ENCODE results near the gene CST3.
"Not testable (repeated sequence)": the region's sequence is repeated elsewhere in the genome, so short reads cannot be mapped to it uniquely, and the experiment has no call there.

CST3 gene

DNA sequence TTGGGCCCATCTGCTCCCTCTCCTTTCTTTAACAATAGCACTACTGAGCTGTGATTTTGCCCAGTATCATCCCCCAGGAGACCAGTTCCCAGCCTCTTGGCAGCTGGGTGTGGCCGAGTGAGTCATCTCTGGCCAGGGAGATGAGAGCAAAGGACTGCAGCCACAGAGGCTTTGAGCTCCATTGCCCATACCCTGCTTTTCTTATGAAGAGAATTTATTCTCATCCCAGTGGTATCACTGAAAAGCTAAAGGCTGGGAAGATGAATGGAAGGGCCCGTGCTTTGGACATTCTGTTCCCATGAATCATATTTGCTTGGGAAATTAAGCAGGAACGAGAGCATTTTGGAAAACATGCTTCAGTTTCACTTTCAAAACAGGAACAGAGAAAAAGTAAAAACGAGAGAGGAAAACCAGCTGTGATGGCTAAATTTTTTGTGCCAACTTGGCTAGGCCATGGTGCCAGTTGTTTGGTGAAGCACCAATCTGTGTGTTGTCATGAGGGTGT lies 14.9 kb downstream of the CST3 start:
- peak overlapping the region; percentile 4 for H3K4me3 ChIP-seq (ENCODE audit: low read depth, low read length)
- TF ChIP-seq MAX (IDR thresholded peaks at IDR 0.05; ENCODE audit: low read depth, low read length) = no peak
- TF ChIP-seq, protein P1, sequence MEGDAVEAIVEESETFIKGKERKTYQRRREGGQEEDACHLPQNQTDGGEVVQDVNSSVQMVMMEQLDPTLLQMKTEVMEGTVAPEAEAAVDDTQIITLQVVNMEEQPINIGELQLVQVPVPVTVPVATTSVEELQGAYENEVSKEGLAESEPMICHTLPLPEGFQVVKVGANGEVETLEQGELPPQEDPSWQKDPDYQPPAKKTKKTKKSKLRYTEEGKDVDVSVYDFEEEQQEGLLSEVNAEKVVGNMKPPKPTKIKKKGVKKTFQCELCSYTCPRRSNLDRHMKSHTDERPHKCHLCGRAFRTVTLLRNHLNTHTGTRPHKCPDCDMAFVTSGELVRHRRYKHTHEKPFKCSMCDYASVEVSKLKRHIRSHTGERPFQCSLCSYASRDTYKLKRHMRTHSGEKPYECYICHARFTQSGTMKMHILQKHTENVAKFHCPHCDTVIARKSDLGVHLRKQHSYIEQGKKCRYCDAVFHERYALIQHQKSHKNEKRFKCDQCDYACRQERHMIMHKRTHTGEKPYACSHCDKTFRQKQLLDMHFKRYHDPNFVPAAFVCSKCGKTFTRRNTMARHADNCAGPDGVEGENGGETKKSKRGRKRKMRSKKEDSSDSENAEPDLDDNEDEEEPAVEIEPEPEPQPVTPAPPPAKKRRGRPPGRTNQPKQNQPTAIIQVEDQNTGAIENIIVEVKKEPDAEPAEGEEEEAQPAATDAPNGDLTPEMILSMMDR (IDR thresholded peaks at IDR 0.05; ENCODE audit: low read depth, low read length) = no peak
- TF ChIP-seq POLR2A (IDR thresholded peaks at IDR 0.05; ENCODE audit: extremely low read depth, insufficient read length) = no peak
- no peak for TF ChIP-seq MYC (IDR thresholded peaks at IDR 0.05; ENCODE audit: low read depth, low read length)

GRCh38 chr20:23622401-23622800 lies 15.4 kb downstream of the CST3 start:
- H3K4me3 ChIP-seq (ENCODE audit: low read depth, low read length); DNase-seq (ENCODE audit: low read depth): not testable (repeated sequence)

More for the DNA sequence above, 14.9 kb downstream of the CST3 start:
- DNase-seq (ENCODE audit: low read depth) = peak; percentile 61

DNA sequence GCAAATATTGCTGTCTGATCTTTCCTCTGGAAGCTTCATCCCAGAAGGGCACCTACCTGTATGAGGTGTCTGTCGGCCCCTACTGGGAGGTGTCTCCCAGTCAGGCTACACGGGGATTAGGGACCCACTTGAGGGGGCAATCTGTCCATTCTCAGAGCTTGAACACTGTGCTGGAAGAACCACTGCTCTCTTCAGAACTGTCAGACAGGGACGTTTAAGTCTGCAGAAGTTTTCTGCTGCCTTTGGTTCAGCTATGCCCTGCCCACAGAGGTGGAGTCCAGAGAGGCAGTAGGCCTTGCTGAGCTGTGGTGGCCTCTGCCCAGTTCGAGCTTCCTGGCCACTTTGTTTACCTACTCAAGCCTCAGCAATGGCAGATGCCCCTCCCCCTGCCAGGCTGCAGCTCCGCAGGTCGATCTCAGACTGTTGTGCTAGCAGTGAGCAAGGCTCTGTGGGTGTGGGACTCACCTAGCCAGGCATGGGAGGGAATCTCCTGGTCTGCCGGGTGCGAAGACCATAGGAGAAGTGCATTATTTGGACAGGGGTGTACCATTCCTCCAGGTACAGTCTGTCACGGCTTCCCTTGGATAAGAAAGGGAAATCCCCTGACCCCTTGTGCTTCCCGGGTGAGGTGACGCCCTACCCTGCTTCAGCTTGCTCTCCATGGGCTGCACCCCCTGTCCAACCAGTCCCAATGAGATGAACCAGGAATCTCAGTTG lies 16.9 kb downstream of the CST3 start:
- not testable (repeated sequence) for DNase-seq (ENCODE audit: low read depth); H3K4me3 ChIP-seq (ENCODE audit: low read depth, low read length)

DNA sequence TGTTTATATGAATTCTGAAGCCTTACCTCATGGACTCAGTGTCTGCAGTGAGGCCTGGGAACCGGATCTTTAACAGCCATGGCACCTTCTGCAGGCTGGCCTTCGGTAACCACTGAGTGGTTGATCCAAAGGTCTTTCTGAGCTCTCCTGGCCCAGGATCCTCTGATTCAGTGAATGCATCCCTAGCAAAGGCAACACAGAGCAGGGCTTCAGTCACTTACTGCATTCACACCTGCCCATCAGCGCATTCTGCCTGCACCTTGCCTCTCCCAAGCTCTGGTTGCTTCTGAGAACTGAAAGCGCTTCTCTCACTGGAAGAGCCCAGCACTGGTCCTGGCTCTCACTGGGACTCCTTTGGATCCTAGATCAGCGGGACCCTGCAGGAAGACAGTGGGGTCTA lies 23.6 kb downstream of the CST3 start:
- TF ChIP-seq, protein P1 (IDR thresholded peaks at IDR 0.05; ENCODE audit: low read depth, low read length) = no peak
- no peak overlapping the region for H3K4me3 ChIP-seq (ENCODE audit: low read depth, low read length)
- no peak for DNase-seq (ENCODE audit: low read depth)

GRCh38 chr20:23613676-23614075 lies 24.1 kb downstream of the CST3 start:
- no peak for TF ChIP-seq MAX (IDR thresholded peaks at IDR 0.05; ENCODE audit: low read depth, low read length)
- TF ChIP-seq, protein P1 (IDR thresholded peaks at IDR 0.05; ENCODE audit: low read depth, low read length) = no peak
- no peak for TF ChIP-seq MYC (IDR thresholded peaks at IDR 0.05; ENCODE audit: low read depth, low read length)
- no peak for TF ChIP-seq POLR2A (IDR thresholded peaks at IDR 0.05; ENCODE audit: extremely low read depth, insufficient read length)
- no peak for DNase-seq (ENCODE audit: low read depth)
- H3K4me3 ChIP-seq (ENCODE audit: low read depth, low read length) = no peak overlapping the region

DNA sequence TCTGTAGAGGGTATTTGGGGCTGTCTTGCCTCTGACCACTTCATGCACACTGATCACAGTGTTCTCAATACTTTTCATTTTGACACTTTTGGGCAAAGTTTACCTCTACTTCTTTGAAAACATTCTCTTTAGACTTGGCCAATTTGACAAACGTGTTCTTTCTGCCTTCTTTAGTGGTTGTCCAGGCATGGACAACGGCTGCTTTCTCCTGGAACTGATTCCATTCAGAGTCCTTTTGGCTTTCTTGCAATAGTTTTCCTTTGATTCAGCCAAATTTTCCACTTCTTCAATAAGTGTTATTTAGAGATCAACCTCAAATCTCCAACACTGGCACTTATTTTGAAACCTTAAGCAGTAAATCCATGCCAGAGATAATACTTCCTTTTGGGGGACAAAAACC lies 25.4 kb downstream of the CST3 start:
- no peak for DNase-seq (ENCODE audit: low read depth)
- TF ChIP-seq MAX (IDR thresholded peaks at IDR 0.05; ENCODE audit: low read depth, low read length) (no peak), MYC (IDR thresholded peaks at IDR 0.05; ENCODE audit: low read depth, low read length) (no peak), POLR2A (IDR thresholded peaks at IDR 0.05; ENCODE audit: extremely low read depth, insufficient read length) (no peak)
- TF ChIP-seq, protein P1 (IDR thresholded peaks at IDR 0.05; ENCODE audit: low read depth, low read length) = no peak
- no peak overlapping the region for H3K4me3 ChIP-seq (ENCODE audit: low read depth, low read length)

- TF ChIP-seq, protein P1 (IDR thresholded peaks at IDR 0.05; ENCODE audit: low read depth, low read length) = no peak
- TF ChIP-seq MAX (IDR thresholded peaks at IDR 0.05; ENCODE audit: low read depth, low read length) (no peak), POLR2A (IDR thresholded peaks at IDR 0.05; ENCODE audit: extremely low read depth, insufficient read length) (no peak), MYC (IDR thresholded peaks at IDR 0.05; ENCODE audit: low read depth, low read length) (no peak)
- no peak overlapping the region for H3K4me3 ChIP-seq (ENCODE audit: low read depth, low read length)
- no peak for DNase-seq (ENCODE audit: low read depth)
Measured at GRCh38 chr20:23609486-23610109, 28.2 kb downstream of the CST3 start.
